HEK293T (cell line): Measurements from ENCODE around the gene ZFPL1.

ENCODE experiments used
- CTCF ChIA-PET: fragments of 350-600 bp; formaldehyde crosslinking; extraction: SDS; loops from one replicate; lab custom pipeline; 2021; ENCODE audit warnings: antibody characterized with exemption, inconsistent platforms; lab: Yijun Ruan, JAX
- POLR2A ChIA-PET: fragments of 350-600 bp; formaldehyde crosslinking; extraction: SDS; loops from one replicate; lab custom pipeline; 2020; ENCODE audit warnings: antibody characterized with exemption, inconsistent platforms; lab: Yijun Ruan, JAX
- DNase-seq: peaks from one replicate; pipeline ENCODE4 v3.0.0; 2012; ENCODE audit warnings: mixed read lengths; ENCODE audit errors: extremely low spot score
- FOXM1 ChIP-seq: fragments of 450-650 bp; IDR thresholded peaks from 2 replicates; pipeline ENCODE4 v1.6.1; 2017; ENCODE audit warnings: mild to moderate bottlenecking, borderline replicate concordance
- SUZ12 ChIP-seq: fragments of 450-650 bp; IDR thresholded peaks from 2 replicates; pipeline ENCODE4 v1.6.1; 2016; ENCODE audit warnings: mild to moderate bottlenecking
- TARDBP ChIP-seq: fragments of 450-650 bp; IDR thresholded peaks from 2 replicates; pipeline ENCODE4 v1.6.1; 2016
- TF ChIP-seq, protein P1 (sequence below): fragments of 450-650 bp; IDR thresholded peaks from 2 replicates; pipeline ENCODE4 v1.6.1; 2016

ZFPL1 gene

DNA sequence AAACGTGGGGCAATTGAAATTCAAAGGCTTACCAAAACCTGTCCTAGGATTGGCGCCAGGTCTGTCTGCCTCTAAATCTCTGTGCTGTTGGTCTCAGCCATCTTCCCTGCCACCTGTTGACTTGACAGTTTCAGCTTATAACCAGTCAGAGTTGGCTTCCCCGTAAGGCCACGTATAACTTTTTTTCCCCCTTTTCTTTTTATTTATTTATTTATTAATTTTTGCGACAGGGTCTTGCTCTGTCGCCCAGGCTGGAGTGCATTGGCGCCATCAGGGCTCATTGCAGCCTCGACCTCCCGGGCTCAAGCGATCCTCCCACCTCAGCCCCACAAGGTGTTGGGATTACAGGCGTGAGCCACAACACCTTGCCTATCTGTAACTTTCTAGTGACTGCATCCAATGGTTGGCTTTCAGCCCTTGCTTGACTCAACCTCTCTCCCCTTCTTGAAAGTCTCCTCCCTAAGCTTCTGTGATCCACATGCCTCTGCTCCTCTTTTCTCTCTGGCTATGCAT lies 51.7 kb downstream of the ZFPL1 start:
- TF ChIP-seq, protein P1, sequence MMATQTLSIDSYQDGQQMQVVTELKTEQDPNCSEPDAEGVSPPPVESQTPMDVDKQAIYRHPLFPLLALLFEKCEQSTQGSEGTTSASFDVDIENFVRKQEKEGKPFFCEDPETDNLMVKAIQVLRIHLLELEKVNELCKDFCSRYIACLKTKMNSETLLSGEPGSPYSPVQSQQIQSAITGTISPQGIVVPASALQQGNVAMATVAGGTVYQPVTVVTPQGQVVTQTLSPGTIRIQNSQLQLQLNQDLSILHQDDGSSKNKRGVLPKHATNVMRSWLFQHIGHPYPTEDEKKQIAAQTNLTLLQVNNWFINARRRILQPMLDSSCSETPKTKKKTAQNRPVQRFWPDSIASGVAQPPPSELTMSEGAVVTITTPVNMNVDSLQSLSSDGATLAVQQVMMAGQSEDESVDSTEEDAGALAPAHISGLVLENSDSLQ = no peak
- ChIA-PET POLR2A (interaction anchor here (0.9 to 4.0 kb wide), 25 partner anchors 10 to 372 kb away, joined by 3 to 56 read pairs (median 4); partner anchors contain the start of genes CAPN1, CDCA5, DPF2 and FAU), CTCF (interaction anchor here (0.6 to 1.1 kb wide), 4 partner anchors 23 to 288 kb away, joined by 3 to 5 read pairs (median 4); no protein-coding TSS in a partner anchor)
- no peak for DNase-seq

DNA sequence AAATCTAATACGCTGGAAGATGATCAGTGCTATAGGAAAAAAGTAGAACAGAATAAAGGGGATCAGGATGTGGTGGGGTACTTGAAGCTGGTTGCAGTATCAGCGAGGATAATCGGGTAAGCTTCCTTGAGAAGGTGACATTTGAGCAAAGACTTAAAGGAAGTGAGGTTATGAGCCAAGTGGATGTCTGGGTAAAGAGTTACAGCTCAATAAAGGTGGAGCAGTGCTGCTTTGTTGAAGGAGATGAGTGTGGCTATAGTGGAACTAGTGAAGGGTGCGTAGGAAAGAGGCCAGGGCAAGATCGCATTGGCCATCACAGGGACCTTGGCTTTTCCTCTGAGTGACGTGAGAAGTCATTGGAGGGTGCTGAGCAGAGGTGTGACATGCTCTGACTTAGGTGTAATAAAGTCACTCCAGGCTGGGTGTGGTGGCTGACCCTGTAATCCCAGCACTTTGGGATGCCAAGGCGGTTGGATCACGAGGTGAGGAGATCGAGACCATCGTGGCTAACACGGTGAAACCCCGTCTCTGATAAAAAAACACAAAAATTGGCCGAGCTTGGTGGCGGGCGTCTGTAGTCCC lies 52.6 kb downstream of the ZFPL1 start:
- CTCF ChIA-PET = interaction anchor here (0.6 to 1.1 kb wide), 2 partner anchors 26 to 114 kb away, joined by 3 to 4 read pairs; no protein-coding TSS in a partner anchor
- POLR2A ChIA-PET = interaction anchor here (0.5 to 4.0 kb wide), 8 partner anchors 8 to 90 kb away, joined by 3 to 56 read pairs (median 24); partner anchors contain the start of genes CAPN1, FAU, MRPL49 and TM7SF2
- DNase-seq = no peak
- TF ChIP-seq TARDBP (no peak), SUZ12 (no peak), FOXM1 (no peak)
